Renal cortex interstitium (tissue), 11 donors: ENCODE measurements around the gene HSF2BP. TPM values are rescaled to one million over a fixed set of nuclear protein-coding genes. Genes with fewer than 3 reads are reported as not detected.
"Not testable (repeated sequence)": the region's sequence is repeated elsewhere in the genome, so short reads cannot be mapped to it uniquely, and the experiment has no call there.

Experiments
- DNase-seq, 11 donors: peaks; one replicate each; pipeline ENCODE4 v3.0.0-alpha.2; 2013; ENCODE audit warnings: low read depth in 9 of 11, low spot score in 4 of 11; ENCODE audit errors: extremely low read depth in 1 of 11
- polyA plus RNA-seq, 3 donors: library from polyadenylated mRNA; unstranded; fragments of 120-200 nt; gene quantifications; one replicate each; pipeline ENCODE4 v1.2.1, GENCODE V29; 2013; ENCODE audit not compliant: insufficient read length in 3 of 3

HSF2BP gene
- polyA plus RNA-seq, 3 donors, result 1.6 to 2.3 (median 2.3) TPM

GRCh38 chr21:43581453-43581852 lies 77.8 kb downstream of the HSF2BP start:
- no peak for DNase-seq

GRCh38 chr21:43578677-43579303 lies 80.5 kb downstream of the HSF2BP start:
- DNase-seq, result no peak

- DNase-seq, result no peak
Measured at GRCh38 chr21:43575473-43575844, 83.8 kb downstream of the HSF2BP start.

GRCh38 chr21:43574741-43575472 lies 84.4 kb downstream of the HSF2BP start:
- peak in 5 of 11 donors; percentile 22 to 48 (median 40) for DNase-seq

GRCh38 chr21:43573921-43574320 lies 85.4 kb downstream of the HSF2BP start:
- no peak for DNase-seq

GRCh38 chr21:43572446-43572845 lies 86.8 kb downstream of the HSF2BP start:
- no peak for DNase-seq

GRCh38 chr21:43571976-43572375 lies 87.3 kb downstream of the HSF2BP start:
- DNase-seq, result no peak

- not testable (repeated sequence) for DNase-seq
Measured at GRCh38 chr21:43570195-43570594, 89.1 kb downstream of the HSF2BP start.

GRCh38 chr21:43562451-43562850 lies 96.8 kb downstream of the HSF2BP start:
- not testable (repeated sequence) for DNase-seq

- not testable (repeated sequence) for DNase-seq
Measured at GRCh38 chr21:43540561-43540960, 118.7 kb downstream of the HSF2BP start.

GRCh38 chr21:43522495-43523131 lies 136.7 kb downstream of the HSF2BP start:
- DNase-seq, result not testable (repeated sequence)

GRCh38 chr21:43517701-43518100 lies 141.6 kb downstream of the HSF2BP start:
- DNase-seq, result not testable (repeated sequence)

- not testable (repeated sequence) for DNase-seq
Measured at GRCh38 chr21:43516860-43517627, 142.2 kb downstream of the HSF2BP start.

- not testable (repeated sequence) for DNase-seq
Measured at GRCh38 chr21:43516295-43516847, 142.9 kb downstream of the HSF2BP start.

GRCh38 chr21:43514834-43515233 lies 144.5 kb downstream of the HSF2BP start:
- DNase-seq, result not testable (repeated sequence)

- DNase-seq, result not testable (repeated sequence)
Measured at GRCh38 chr21:43513023-43513422, 146.3 kb downstream of the HSF2BP start.

GRCh38 chr21:43511209-43511608 lies 148.1 kb downstream of the HSF2BP start:
- DNase-seq, result not testable (repeated sequence)

- not testable (repeated sequence) for DNase-seq
Measured at GRCh38 chr21:43510669-43511068, 148.6 kb downstream of the HSF2BP start.

GRCh38 chr21:43503892-43504291 lies 155.4 kb downstream of the HSF2BP start:
- not testable (repeated sequence) for DNase-seq
